ENCODE results near the gene MYL6. TPM values are rescaled to one million over a fixed set of nuclear protein-coding genes. Genes with fewer than 3 reads are reported as not detected.

MYL6 gene
- total RNA-seq, 1 experiment from 2014 or later: 789 TPM

DNA sequence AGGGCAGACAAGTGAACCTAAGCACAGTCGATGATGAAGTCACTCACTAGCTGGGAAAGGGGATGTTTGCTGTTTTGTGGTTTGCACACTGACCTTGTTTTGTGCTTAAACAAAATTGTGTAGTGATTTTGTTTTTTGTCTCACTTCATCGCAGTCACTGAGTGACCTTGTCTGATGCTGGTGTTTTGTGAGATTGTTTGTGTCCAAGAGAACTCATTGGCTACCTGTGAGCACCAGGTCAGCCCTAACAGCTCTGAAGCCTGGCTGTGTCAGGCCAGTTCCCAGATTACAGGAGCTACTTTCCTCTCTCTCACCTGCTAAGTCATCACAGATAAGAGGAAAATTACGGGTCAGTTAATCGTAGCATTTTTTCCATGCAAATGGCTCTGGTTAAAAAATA, 34.0 kb upstream of the MYL6 start:
- Histone ChIP-seq H3K4me3 (ENCODE audit: low read depth, low read length, poor library complexity, severe bottlenecking) (no peak overlapping the region), H3K9me3 (ENCODE audit: low read depth, low read length, poor library complexity, severe bottlenecking) (no peaks in the 10 kb centered on the region), H3K27ac (ENCODE audit: low read depth, low read length, poor library complexity, severe bottlenecking) (peak overlapping the region; percentile 8), H3K36me3 (ENCODE audit: insufficient read depth, low read length, poor library complexity, severe bottlenecking) (peaks cover 21% of the 10 kb centered on the region), H3K4me1 (ENCODE audit: insufficient read depth, low read length, poor library complexity, severe bottlenecking) (peaks cover 30% of the 10 kb centered on the region), H3K27me3 (replicated peaks; ENCODE audit: insufficient read depth, low read depth, low read length, poor library complexity) (no peaks in the 10 kb centered on the region)
- BruUV-seq (replicated peaks): no TSS peak
- intact Hi-C loops (cut with micrococcal nuclease; ENCODE audit: unreplicated experiment): no loop called here
- POLR2A ChIA-PET (ENCODE audit: low non-redundant PET): interaction anchor here (0.6 kb wide), 1 partner anchor 7 kb away, joined by 4 read pairs; the partner anchor contains the start of gene RPL41
- CTCF ChIA-PET: no interaction called here
- TF ChIP-seq CTCF (conservative IDR thresholded peaks at IDR 0.05; ENCODE audit: low read depth, low read length) (no peak), EZH2 (IDR thresholded peaks at IDR 0.05; ENCODE audit: borderline replicate concordance, low read depth, low read length, poor library complexity, severe bottlenecking) (no peak)
- no peak for DNase-seq (ENCODE audit: low spot score)

- ChIA-PET POLR2A (ENCODE audit: low non-redundant PET) (no interaction called here), CTCF (interaction anchor here (0.6 to 1.3 kb wide), 3 partner anchors 22 to 63 kb away, joined by 3 to 4 read pairs (median 3); partner anchors contain the start of gene SMARCC2)
- BruUV-seq (replicated peaks): no TSS peak
- Histone ChIP-seq H3K27ac (ENCODE audit: low read depth, low read length, poor library complexity, severe bottlenecking) (peak overlapping the region; percentile 76), H3K27me3 (replicated peaks; ENCODE audit: insufficient read depth, low read depth, low read length, poor library complexity) (no peaks in the 10 kb centered on the region), H3K4me3 (ENCODE audit: low read depth, low read length, poor library complexity, severe bottlenecking) (no peak overlapping the region), H3K36me3 (ENCODE audit: insufficient read depth, low read length, poor library complexity, severe bottlenecking) (peaks cover 18% of the 10 kb centered on the region), H3K4me1 (ENCODE audit: insufficient read depth, low read length, poor library complexity, severe bottlenecking) (peaks cover 21% of the 10 kb centered on the region), H3K9me3 (ENCODE audit: low read depth, low read length, poor library complexity, severe bottlenecking) (no peaks in the 10 kb centered on the region)
- no peak for TF ChIP-seq CTCF (conservative IDR thresholded peaks at IDR 0.05; ENCODE audit: low read depth, low read length)
- no peak for TF ChIP-seq EZH2 (IDR thresholded peaks at IDR 0.05; ENCODE audit: borderline replicate concordance, low read depth, low read length, poor library complexity, severe bottlenecking)
- no peak for DNase-seq (ENCODE audit: low spot score)
- intact Hi-C loops (cut with micrococcal nuclease; ENCODE audit: unreplicated experiment): loop anchor here (2.0 kb wide), 1 partner anchor 62 kb away; the partner anchor contains the start of gene SMARCC2
Measured at GRCh38 chr12:56126732-56127239, 31.4 kb upstream of the MYL6 start.

DNA sequence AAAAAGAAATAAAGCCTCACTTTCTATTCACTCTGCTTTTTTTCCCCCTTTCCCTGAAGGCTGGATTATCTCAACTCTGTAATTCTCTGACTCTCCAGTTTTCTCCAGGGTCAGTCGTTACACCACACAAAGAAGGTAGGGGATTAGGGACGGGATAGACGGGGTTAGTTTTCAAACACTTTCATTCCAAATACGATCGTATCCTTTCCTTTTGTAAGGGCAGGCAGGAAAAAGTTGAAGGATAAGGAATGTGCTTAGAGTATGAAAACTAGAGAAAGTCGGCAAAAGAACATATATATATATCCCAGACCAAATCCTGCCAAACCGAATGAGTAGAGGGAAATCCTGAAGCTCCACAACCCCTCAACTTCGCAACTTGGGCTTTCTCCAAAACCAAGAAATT, 30.7 kb upstream of the MYL6 start:
- Histone ChIP-seq H3K4me1 (ENCODE audit: insufficient read depth, low read length, poor library complexity, severe bottlenecking) (peaks cover 21% of the 10 kb centered on the region), H3K27me3 (replicated peaks; ENCODE audit: insufficient read depth, low read depth, low read length, poor library complexity) (no peaks in the 10 kb centered on the region), H3K9me3 (ENCODE audit: low read depth, low read length, poor library complexity, severe bottlenecking) (no peaks in the 10 kb centered on the region), H3K27ac (ENCODE audit: low read depth, low read length, poor library complexity, severe bottlenecking) (peak overlapping the region; percentile 76), H3K36me3 (ENCODE audit: insufficient read depth, low read length, poor library complexity, severe bottlenecking) (peaks cover 22% of the 10 kb centered on the region), H3K4me3 (ENCODE audit: low read depth, low read length, poor library complexity, severe bottlenecking) (peak overlapping the region; percentile 72)
- TSS peak; percentile 99 for BruUV-seq (replicated peaks)
- DNase-seq (ENCODE audit: low spot score): no peak
- intact Hi-C loops (cut with micrococcal nuclease; ENCODE audit: unreplicated experiment): loop anchor here (2.0 kb wide), 1 partner anchor 61 kb away; the partner anchor contains the start of gene SMARCC2
- ChIA-PET CTCF (interaction anchor here (0.7 to 1.7 kb wide), 4 partner anchors 8 to 337 kb away, joined by 3 to 15 read pairs (median 8); partner anchors contain the start of genes SMARCC2 and ZC3H10), POLR2A (ENCODE audit: low non-redundant PET) (interaction anchor here (0.5 to 0.7 kb wide), 3 partner anchors 25 to 374 kb away, joined by 3 to 6 read pairs (median 3); partner anchors contain the start of gene MYL6B)
- no peak for TF ChIP-seq CTCF (conservative IDR thresholded peaks at IDR 0.05; ENCODE audit: low read depth, low read length)
- TF ChIP-seq EZH2 (IDR thresholded peaks at IDR 0.05; ENCODE audit: borderline replicate concordance, low read depth, low read length, poor library complexity, severe bottlenecking): no peak
